GM12892 (cell line): ENCODE data around the gene NACAD.

Experiments
- DNase-seq: peaks from one replicate; pipeline ENCODE4 v3.0.0; 2011; ENCODE audit not compliant: insufficient read length
- FAIRE-seq: peaks from 2 replicates; lab custom pipeline; 2011; peaks lifted over from hg19 to GRCh38; lab: Jason Lieb, UNC
- POLR2A ChIP-seq: IDR thresholded peaks from 2 replicates; pipeline ENCODE4 v1.6.1; 2011; ENCODE audit warnings: low read depth, low read length, control low read depth
- POLR2AphosphoS5 ChIP-seq: IDR thresholded peaks from 2 replicates; pipeline ENCODE4 v1.6.1; 2011; ENCODE audit warnings: low read depth, low read length, control low read depth
- TAF1 ChIP-seq: IDR thresholded peaks from 2 replicates; pipeline ENCODE4 v1.6.1; 2011; ENCODE audit warnings: low read depth, mild to moderate bottlenecking, control low read depth, low read length, borderline replicate concordance

The NACAD gene

GRCh38 chr7:45065031-45065995 lies 23.5 kb downstream of the NACAD start:
- no peak for DNase-seq
- TF ChIP-seq POLR2AphosphoS5 (no peak), POLR2A (no peak), TAF1 (no peak)
- FAIRE-seq = no peak

- no peak for FAIRE-seq
- TF ChIP-seq TAF1 (no peak), POLR2AphosphoS5 (no peak), POLR2A (no peak)
- DNase-seq = no peak
Measured at GRCh38 chr7:45064047-45064725, 24.6 kb downstream of the NACAD start.

- DNase-seq (no peak), FAIRE-seq (no peak)
- TF ChIP-seq POLR2A (no peak), TAF1 (no peak), POLR2AphosphoS5 (no peak)
Measured at GRCh38 chr7:45061806-45062425, 26.9 kb downstream of the NACAD start.

GRCh38 chr7:45061352-45061751 lies 27.4 kb downstream of the NACAD start:
- DNase-seq (no peak), FAIRE-seq (no peak)
- no peak for TF ChIP-seq TAF1
- TF ChIP-seq POLR2A = no peak
- TF ChIP-seq POLR2AphosphoS5 = no peak

GRCh38 chr7:45060295-45060694 lies 28.5 kb downstream of the NACAD start:
- DNase-seq (no peak), FAIRE-seq (no peak)
- no peak for TF ChIP-seq POLR2A
- no peak for TF ChIP-seq POLR2AphosphoS5
- no peak for TF ChIP-seq TAF1

- FAIRE-seq (no peak), DNase-seq (no peak)
- TF ChIP-seq TAF1 (no peak), POLR2AphosphoS5 (no peak), POLR2A (no peak)
Measured at GRCh38 chr7:45057878-45058277, 30.9 kb downstream of the NACAD start.

- TF ChIP-seq POLR2A = no peak
- no peak for TF ChIP-seq TAF1
- no peak for TF ChIP-seq POLR2AphosphoS5
- no peak for FAIRE-seq
- DNase-seq = no peak
Measured at GRCh38 chr7:45055594-45056219, 33.1 kb downstream of the NACAD start.

- no peak for DNase-seq
- TF ChIP-seq POLR2A (no peak), TAF1 (no peak), POLR2AphosphoS5 (no peak)
- FAIRE-seq = no peak
Measured at GRCh38 chr7:45055016-45055415, 33.8 kb downstream of the NACAD start.

GRCh38 chr7:45054442-45054841 lies 34.3 kb downstream of the NACAD start:
- no peak for DNase-seq
- TF ChIP-seq POLR2A (no peak), TAF1 (no peak), POLR2AphosphoS5 (no peak)
- peak; percentile 36 for FAIRE-seq

- no peak for FAIRE-seq
- TF ChIP-seq POLR2AphosphoS5 (no peak), POLR2A (no peak), TAF1 (no peak)
- no peak for DNase-seq
Measured at GRCh38 chr7:45053941-45054340, 34.8 kb downstream of the NACAD start.

GRCh38 chr7:45053401-45053800 lies 35.4 kb downstream of the NACAD start:
- DNase-seq (no peak), FAIRE-seq (no peak)
- TF ChIP-seq POLR2AphosphoS5 = no peak
- TF ChIP-seq POLR2A = no peak
- TF ChIP-seq TAF1 = no peak
